ENCODE measurements around the gene AKAP17A. TPM values are rescaled to one million over a fixed set of nuclear protein-coding genes. Genes with fewer than 3 reads are reported as not detected.

Gene AKAP17A
- total and polyA plus RNA-seq, 2 of the 8 experiments (the other 6 are each of a cell fraction or from before 2014, with no cell fraction given), result 14.0 to 41.2 TPM

- TF ChIP-seq MAX (IDR thresholded peaks at IDR 0.05), result no peak
- TF ChIP-seq TBP (IDR thresholded peaks at IDR 0.05; ENCODE audit: low read depth, low read length), result no peak
- no peak for TF ChIP-seq RNF2 (IDR thresholded peaks at IDR 0.05; ENCODE audit: borderline replicate concordance, low read depth, low read length, missing control alignments, poor library complexity, severe bottlenecking)
Measured at GRCh38 chrX:1598876-1599790, 7.7 kb downstream of the AKAP17A start (continued).

All from H1 (cell line).